Fibroblast of peridontal ligament (primary cell): ENCODE measurements around the gene DCC.

Experiments
- DNase-seq: peaks from one replicate; pipeline ENCODE4 v3.0.0-alpha.2; 2010; ENCODE audit errors: extremely low read depth

The DCC gene

GRCh38 chr18:52339891-52340371 lies at the start of gene DCC:
TSS of gene DCC (plus strand) at chr18:52340197. CDS start at chr18:52340788, 591 bp downstream.
- DNase-seq = peak; percentile 39

- no peak for DNase-seq
Measured at GRCh38 chr18:52310651-52311050, 29.3 kb upstream of the DCC start.

DNA sequence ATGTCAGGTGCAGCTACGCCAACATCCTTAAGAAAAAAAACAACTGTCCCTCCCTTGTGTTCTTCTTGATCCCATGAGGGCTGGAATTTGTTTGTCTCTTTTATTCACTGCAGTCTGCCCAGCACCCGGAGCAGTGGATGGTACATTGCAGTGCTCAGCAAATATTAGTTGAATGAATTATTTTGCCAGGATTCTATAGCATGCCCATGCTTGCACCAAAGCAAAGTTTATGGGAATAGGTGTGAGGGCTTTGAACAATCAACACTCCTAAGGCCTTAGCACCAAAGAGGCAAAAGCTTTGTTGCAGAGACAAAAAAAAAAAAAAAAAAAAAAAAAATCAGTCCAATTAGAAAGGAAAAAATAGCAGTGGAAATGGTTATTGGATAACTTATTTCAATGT lies 28.7 kb upstream of the DCC start:
- no peak for DNase-seq

DNA sequence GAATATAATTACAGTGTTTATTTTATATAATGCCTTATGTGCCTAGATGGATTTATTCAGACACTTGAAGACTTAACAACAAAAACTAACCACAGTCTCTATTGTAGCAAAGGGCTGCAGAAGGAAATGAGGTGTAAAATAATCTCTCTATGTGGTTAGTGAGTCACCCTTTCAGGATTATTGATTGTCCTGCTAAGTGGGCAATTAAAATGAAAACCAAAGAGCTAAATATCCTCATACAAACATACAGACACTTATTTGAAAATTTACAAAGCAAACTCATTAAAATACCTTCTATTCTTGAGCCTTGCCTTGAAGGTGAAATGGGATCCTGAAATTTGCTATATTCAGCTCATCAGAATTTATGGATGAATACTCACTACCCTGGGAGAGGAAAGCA lies 27.7 kb upstream of the DCC start:
- DNase-seq = no peak

DNA sequence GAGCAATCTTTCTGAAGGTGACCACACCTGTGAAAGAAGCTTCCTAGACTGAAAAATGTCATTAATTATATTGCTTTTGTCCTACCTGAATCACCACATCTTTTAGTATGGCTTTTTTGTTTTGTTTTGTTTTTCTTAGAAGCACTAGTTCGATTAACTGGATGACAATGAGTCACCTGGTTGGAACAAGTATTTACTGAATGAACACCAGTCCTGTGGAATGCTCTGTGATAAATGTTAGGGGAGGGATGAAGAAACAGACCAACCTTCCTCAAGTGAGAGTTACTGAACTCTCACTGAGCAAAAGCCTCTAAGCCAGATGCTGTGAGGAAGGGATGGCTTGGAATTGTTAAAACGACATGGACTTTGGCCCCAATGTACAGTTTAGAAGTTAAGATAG lies 26.8 kb upstream of the DCC start:
- no peak for DNase-seq

DNA sequence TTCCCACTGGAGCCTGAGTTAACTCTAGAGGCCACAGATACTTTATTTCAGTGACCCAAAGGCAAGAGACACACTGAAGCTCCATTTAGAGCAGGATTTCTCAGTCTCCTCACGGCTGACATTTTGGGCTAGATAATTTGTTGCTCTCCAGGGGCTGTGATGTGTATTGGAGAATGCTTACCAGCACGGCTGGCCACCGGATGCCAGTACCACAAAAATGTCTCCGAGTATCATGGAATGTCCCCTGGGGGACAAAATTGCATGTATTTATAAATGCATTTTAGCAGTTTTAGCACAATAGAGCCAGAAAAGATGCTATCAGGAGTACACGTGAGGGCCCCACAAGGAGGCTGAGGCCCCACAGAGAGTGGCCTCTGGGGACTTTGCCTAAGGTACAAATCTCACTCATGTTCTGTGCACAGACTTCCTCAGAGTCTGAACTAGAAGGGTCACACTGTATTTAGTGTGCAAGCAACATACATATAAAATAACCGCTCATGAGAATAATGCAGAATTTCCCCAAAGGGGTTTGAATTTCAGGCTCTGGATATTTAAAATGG lies 20.5 kb upstream of the DCC start:
- no peak for DNase-seq

- no peak for DNase-seq
Measured at GRCh38 chr18:52322307-52322706, 17.7 kb upstream of the DCC start.

GRCh38 chr18:52323802-52324201 lies 16.2 kb upstream of the DCC start:
- DNase-seq = no peak

- DNase-seq = no peak
Measured at GRCh38 chr18:52325997-52326396, 14.0 kb upstream of the DCC start.

- DNase-seq = no peak
Measured at GRCh38 chr18:52333860-52334259, 6.1 kb upstream of the DCC start.

GRCh38 chr18:52334307-52334706 lies 5.7 kb upstream of the DCC start:
- DNase-seq = no peak

- peak; percentile 49 for DNase-seq
Measured at GRCh38 chr18:52334896-52335295, 5.1 kb upstream of the DCC start.

- peak; percentile 18 for DNase-seq
Measured at GRCh38 chr18:52337276-52337675, 2.7 kb upstream of the DCC start.

GRCh38 chr18:52340406-52341102 lies 557 bp downstream of the DCC start:
- DNase-seq = no peak

DNA sequence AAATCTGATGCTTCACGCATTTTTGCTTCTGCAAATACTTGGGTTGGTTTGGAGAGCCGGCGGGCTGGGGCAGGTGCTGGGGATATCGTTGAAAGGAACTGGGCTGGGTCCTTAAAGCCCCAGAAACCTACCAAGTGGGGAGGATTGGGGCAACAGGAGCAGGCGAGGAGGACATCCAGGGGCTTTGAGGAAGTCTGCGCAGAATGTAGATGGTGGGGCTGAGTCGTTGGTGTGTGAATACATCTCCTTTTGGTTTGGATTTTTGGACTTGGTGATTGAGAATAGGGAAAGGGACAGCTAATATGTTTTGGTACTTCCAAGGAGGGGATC lies 1.1 kb downstream of the DCC start:
- DNase-seq = no peak

GRCh38 chr18:52341608-52342381 lies 1.8 kb downstream of the DCC start:
- DNase-seq = no peak

GRCh38 chr18:52342456-52342855 lies 2.5 kb downstream of the DCC start:
- no peak for DNase-seq

DNA sequence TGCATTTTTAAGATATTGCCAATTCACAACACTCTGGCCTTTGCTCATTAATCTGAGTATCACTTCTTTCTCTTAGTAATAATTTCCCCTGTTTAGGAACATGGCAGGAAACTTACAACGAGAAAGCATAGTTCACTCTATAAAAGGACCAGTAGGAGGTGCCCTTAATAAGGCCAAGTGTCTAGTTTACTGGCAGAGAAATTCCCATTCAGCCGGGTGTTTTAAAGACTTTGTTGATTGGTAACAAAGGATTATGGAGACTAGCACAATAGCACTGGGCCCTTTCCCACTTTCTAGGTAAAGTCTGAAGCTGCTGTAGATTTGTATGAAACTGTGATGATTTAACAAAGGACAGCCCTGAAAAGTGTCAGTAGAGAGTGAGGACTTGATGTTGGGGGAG lies 3.1 kb downstream of the DCC start:
- DNase-seq = no peak

- DNase-seq = no peak
Measured at GRCh38 chr18:52343731-52344340, 3.8 kb downstream of the DCC start.

DNA sequence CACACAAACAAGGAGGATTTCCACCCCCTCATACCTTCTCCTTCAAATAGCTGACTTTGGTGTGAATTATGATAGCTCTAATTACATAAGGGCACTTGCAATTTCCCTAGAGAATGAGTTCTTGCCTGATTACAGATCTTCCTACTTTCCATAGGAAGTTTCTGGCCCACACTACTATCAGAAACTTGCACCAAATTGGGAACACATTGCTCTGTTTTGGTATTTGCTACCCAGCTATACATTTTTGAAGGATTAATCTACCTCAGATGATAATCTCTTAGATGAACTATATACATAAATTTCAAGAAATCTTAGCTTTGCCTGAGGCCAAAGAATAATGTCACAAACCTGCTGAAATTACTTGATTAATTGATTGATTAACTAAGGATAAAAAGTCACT lies 4.9 kb downstream of the DCC start:
- no peak for DNase-seq

- no peak for DNase-seq
Measured at GRCh38 chr18:52345428-52345827, 5.4 kb downstream of the DCC start.

- DNase-seq = no peak
Measured at GRCh38 chr18:52348209-52348608, 8.2 kb downstream of the DCC start.

GRCh38 chr18:52349498-52349897 lies 9.5 kb downstream of the DCC start:
- DNase-seq = no peak
